ENCODE results near the gene RBSN. TPM values are rescaled to one million over a fixed set of nuclear protein-coding genes. Genes with fewer than 3 reads are reported as not detected.

Gene RBSN
- total and polyA plus RNA-seq, 2 experiments from 2014 or later = 10.6 to 26.5 TPM

DNA sequence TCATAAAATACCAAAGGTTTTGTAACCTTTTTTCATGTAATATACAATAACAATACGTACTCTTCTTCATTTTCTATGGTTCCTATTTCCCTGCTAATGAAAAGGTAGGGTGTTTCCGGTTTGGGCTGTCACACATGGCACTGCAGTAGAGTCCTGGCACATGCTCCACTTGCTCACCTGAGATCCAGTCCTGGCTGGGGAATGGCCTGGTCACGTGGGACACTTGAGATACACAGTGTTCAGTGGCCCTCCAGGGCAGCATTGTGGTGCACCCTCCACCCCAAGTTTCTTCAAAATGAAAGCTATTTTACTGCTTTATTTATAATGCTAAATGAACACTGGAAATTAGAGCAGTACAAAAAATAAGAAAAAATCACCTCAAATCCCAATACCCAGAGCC, 57.0 kb downstream of the RBSN start (continued):
- TF ChIP-seq, protein P1, sequence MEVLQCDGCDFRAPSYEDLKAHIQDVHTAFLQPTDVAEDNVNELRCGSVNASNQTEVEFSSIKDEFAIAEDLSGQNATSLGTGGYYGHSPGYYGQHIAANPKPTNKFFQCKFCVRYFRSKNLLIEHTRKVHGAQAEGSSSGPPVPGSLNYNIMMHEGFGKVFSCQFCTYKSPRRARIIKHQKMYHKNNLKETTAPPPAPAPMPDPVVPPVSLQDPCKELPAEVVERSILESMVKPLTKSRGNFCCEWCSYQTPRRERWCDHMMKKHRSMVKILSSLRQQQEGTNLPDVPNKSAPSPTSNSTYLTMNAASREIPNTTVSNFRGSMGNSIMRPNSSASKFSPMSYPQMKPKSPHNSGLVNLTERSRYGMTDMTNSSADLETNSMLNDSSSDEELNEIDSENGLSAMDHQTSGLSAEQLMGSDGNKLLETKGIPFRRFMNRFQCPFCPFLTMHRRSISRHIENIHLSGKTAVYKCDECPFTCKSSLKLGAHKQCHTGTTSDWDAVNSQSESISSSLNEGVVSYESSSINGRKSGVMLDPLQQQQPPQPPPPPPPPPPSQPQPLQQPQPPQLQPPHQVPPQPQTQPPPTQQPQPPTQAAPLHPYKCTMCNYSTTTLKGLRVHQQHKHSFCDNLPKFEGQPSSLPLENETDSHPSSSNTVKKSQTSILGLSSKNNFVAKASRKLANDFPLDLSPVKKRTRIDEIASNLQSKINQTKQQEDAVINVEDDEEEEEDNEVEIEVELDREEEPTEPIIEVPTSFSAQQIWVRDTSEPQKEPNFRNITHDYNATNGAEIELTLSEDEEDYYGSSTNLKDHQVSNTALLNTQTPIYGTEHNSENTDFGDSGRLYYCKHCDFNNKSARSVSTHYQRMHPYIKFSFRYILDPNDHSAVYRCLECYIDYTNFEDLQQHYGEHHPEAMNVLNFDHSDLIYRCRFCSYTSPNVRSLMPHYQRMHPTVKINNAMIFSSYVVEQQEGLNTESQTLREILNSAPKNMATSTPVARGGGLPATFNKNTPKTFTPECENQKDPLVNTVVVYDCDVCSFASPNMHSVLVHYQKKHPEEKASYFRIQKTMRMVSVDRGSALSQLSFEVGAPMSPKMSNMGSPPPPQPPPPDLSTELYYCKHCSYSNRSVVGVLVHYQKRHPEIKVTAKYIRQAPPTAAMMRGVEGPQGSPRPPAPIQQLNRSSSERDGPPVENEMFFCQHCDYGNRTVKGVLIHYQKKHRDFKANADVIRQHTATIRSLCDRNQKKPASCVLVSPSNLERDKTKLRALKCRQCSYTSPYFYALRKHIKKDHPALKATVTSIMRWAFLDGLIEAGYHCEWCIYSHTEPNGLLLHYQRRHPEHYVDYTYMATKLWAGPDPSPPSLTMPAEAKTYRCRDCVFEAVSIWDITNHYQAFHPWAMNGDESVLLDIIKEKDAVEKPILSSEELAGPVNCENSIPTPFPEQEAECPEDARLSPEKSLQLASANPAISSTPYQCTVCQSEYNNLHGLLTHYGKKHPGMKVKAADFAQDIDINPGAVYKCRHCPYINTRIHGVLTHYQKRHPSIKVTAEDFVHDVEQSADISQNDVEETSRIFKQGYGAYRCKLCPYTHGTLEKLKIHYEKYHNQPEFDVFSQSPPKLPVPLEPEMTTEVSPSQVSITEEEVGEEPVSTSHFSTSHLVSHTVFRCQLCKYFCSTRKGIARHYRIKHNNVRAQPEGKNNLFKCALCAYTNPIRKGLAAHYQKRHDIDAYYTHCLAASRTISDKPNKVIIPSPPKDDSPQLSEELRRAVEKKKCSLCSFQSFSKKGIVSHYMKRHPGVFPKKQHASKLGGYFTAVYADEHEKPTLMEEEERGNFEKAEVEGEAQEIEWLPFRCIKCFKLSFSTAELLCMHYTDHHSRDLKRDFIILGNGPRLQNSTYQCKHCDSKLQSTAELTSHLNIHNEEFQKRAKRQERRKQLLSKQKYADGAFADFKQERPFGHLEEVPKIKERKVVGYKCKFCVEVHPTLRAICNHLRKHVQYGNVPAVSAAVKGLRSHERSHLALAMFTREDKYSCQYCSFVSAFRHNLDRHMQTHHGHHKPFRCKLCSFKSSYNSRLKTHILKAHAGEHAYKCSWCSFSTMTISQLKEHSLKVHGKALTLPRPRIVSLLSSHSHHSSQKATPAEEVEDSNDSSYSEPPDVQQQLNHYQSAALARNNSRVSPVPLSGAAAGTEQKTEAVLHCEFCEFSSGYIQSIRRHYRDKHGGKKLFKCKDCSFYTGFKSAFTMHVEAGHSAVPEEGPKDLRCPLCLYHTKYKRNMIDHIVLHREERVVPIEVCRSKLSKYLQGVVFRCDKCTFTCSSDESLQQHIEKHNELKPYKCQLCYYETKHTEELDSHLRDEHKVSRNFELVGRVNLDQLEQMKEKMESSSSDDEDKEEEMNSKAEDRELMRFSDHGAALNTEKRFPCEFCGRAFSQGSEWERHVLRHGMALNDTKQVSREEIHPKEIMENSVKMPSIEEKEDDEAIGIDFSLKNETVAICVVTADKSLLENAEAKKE (CRISPR knock-in tag; IDR thresholded peaks at IDR 0.05) = no peak
- TF ChIP-seq, protein P2, sequence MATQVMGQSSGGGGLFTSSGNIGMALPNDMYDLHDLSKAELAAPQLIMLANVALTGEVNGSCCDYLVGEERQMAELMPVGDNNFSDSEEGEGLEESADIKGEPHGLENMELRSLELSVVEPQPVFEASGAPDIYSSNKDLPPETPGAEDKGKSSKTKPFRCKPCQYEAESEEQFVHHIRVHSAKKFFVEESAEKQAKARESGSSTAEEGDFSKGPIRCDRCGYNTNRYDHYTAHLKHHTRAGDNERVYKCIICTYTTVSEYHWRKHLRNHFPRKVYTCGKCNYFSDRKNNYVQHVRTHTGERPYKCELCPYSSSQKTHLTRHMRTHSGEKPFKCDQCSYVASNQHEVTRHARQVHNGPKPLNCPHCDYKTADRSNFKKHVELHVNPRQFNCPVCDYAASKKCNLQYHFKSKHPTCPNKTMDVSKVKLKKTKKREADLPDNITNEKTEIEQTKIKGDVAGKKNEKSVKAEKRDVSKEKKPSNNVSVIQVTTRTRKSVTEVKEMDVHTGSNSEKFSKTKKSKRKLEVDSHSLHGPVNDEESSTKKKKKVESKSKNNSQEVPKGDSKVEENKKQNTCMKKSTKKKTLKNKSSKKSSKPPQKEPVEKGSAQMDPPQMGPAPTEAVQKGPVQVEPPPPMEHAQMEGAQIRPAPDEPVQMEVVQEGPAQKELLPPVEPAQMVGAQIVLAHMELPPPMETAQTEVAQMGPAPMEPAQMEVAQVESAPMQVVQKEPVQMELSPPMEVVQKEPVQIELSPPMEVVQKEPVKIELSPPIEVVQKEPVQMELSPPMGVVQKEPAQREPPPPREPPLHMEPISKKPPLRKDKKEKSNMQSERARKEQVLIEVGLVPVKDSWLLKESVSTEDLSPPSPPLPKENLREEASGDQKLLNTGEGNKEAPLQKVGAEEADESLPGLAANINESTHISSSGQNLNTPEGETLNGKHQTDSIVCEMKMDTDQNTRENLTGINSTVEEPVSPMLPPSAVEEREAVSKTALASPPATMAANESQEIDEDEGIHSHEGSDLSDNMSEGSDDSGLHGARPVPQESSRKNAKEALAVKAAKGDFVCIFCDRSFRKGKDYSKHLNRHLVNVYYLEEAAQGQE (IDR thresholded peaks at IDR 0.05; ENCODE audit: unreplicated experiment) = no peak
- TF ChIP-seq, protein P3, sequence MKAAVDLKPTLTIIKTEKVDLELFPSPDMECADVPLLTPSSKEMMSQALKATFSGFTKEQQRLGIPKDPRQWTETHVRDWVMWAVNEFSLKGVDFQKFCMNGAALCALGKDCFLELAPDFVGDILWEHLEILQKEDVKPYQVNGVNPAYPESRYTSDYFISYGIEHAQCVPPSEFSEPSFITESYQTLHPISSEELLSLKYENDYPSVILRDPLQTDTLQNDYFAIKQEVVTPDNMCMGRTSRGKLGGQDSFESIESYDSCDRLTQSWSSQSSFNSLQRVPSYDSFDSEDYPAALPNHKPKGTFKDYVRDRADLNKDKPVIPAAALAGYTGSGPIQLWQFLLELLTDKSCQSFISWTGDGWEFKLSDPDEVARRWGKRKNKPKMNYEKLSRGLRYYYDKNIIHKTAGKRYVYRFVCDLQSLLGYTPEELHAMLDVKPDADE (IDR thresholded peaks at IDR 0.05) = no peak
- TF ChIP-seq NANOG (IDR thresholded peaks at IDR 0.05; ENCODE audit: borderline replicate concordance) = no peak

DNA sequence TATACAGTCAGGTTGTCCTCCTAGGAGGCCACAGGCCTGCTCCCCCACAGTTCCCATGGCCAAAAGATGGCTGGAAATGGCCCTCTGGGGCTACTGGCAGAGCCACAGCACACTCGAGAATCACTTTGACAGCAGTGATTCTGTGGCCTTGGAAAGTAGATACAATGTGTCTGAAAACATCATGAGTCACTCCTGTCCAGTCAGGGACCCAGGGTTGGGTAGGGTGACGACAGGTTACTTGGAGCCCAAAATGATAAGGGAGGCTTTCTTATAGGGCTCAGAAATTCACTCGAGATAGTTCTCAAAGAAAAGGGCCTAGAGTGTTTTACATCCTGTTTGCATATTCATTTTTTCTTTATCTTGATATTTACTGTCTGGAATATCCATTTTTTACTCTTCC, 58.1 kb downstream of the RBSN start:
- no peak overlapping the region for H3K4me2 ChIP-seq
- no peaks in the 10 kb centered on the region for H3K4me1 ChIP-seq (ENCODE audit: insufficient read depth)
- Mint-ChIP-seq H3K27ac (no peak overlapping the region), H3K36me3 (ENCODE audit: low read depth) (peaks cover 88% of the 10 kb centered on the region), H3K4me1 (no peaks in the 10 kb centered on the region), H3K4me3 (no peak overlapping the region), H3K9me3 (no peaks in the 10 kb centered on the region), H3K27me3 (ENCODE audit: insufficient read depth, low read depth, poor library complexity) (peaks cover 3% of the 10 kb centered on the region)
- ATAC-seq (no peak), DNase-seq (ENCODE audit: low spot score) (no peak)
- H3K27me3 ChIP-seq (ENCODE audit: insufficient read depth) = no peaks in the 10 kb centered on the region
- H3F3A ChIP-seq (replicated peaks; ENCODE audit: low read depth) = 0 out of 2 replicates have a peak, but pooled peaks cover 17% of the 10 kb centered on the region
- peaks cover 30% of the 10 kb centered on the region for H3K36me3 ChIP-seq (ENCODE audit: insufficient read depth)
- no peak overlapping the region for H3K27ac ChIP-seq (ENCODE audit: low read depth)
- H4K20me1 ChIP-seq (replicated peaks; ENCODE audit: insufficient read depth) = peaks cover 15% of the 10 kb centered on the region; the same call in 1 of the 2 replicates
- H3K79me2 ChIP-seq (replicated peaks; ENCODE audit: insufficient read depth) = 0 out of 2 replicates have a peak, but pooled peaks cover 3% of the 10 kb centered on the region
- H3K4me3 ChIP-seq = no peak overlapping the region
- TF ChIP-seq, protein P4, sequence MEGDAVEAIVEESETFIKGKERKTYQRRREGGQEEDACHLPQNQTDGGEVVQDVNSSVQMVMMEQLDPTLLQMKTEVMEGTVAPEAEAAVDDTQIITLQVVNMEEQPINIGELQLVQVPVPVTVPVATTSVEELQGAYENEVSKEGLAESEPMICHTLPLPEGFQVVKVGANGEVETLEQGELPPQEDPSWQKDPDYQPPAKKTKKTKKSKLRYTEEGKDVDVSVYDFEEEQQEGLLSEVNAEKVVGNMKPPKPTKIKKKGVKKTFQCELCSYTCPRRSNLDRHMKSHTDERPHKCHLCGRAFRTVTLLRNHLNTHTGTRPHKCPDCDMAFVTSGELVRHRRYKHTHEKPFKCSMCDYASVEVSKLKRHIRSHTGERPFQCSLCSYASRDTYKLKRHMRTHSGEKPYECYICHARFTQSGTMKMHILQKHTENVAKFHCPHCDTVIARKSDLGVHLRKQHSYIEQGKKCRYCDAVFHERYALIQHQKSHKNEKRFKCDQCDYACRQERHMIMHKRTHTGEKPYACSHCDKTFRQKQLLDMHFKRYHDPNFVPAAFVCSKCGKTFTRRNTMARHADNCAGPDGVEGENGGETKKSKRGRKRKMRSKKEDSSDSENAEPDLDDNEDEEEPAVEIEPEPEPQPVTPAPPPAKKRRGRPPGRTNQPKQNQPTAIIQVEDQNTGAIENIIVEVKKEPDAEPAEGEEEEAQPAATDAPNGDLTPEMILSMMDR (conservative IDR thresholded peaks at IDR 0.05; ENCODE audit: low read depth in 2 of 2) = no peak
- no peak for TF ChIP-seq EZH2 (IDR thresholded peaks at IDR 0.05; ENCODE audit: low read depth, unreplicated experiment)
- TF ChIP-seq NANOG (IDR thresholded peaks at IDR 0.05; ENCODE audit: borderline replicate concordance) = no peak
- no peak overlapping the region for H2AFZ ChIP-seq
- H3K9me2 ChIP-seq (ENCODE audit: insufficient read depth) = no peaks in the 10 kb centered on the region

All from GM23338 (cell line).